Measurements from ENCODE around the gene PDIA6.

Gene PDIA6

GRCh38 chr2:10848541-10848940 is 36.0 kb upstream of the PDIA6 start:
- TF ChIP-seq CTCF (conservative IDR thresholded peaks at IDR 0.05; ENCODE audit: control insufficient read depth, insufficient read depth, low read depth, low read length): no peak
- no peak for DNase-seq (ENCODE audit: low read depth)
- H3K4me3 ChIP-seq (ENCODE audit: control insufficient read depth, low read depth, low read length): no peak overlapping the region

DNA sequence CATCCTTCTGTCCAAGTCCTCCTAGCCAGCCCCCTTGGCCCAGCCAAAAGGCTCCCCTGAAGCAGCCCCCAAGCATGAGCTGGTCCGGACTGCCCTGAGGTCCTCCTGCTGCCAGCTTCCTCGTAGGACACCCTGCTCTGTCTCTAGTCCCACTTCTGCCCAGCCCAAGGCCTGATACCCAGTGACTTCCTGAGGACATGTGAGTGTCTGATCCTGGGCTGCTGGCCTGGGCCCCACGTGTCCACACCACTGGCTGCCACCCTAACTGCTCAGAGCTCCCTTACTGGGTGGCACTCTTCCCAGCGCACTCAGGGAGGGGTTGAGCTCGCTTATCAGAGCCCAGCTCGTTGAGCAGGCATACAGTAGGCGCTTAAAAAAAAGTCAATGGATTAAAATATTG is 34.4 kb upstream of the PDIA6 start:
- no peak for TF ChIP-seq CTCF (conservative IDR thresholded peaks at IDR 0.05; ENCODE audit: control insufficient read depth, insufficient read depth, low read depth, low read length)
- H3K4me3 ChIP-seq (ENCODE audit: control insufficient read depth, low read depth, low read length): no peak overlapping the region
- no peak for DNase-seq (ENCODE audit: low read depth)

DNA sequence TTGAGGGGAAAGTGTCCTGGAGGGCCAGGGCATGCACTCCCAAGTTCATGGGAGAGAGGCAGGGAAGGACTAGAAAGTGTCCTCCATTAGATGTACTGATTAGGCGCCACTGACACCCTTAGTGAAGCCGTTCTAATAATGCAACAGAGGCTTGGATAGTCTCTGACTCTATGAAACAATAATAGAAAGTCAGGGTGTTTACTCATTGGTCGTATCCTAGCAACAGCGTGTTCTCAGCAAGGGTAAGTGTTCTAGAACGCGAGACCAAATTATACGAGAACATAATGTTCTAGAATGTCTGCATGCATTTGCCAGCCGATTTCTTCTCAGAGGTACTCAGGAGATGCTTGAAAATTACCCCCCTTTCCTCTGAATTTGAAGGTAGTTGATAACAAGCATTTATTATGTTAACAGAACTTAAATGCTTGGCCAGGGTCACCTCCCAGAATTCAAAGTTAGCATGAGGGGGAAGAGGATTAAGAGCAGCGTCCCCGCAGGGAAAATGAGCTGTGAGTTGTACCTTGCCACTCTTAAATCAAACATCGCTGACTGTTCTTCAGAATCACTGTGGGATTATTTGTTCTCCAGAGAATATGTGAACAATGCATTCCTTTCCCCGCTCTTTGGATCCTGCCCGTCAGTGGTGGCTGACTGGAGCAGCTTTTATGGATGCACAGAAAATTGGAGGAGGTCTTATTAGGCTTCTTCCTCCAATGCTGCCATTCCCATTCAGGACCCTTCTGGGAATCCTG is 33.7 kb upstream of the PDIA6 start:
- no peak overlapping the region for H3K4me3 ChIP-seq (ENCODE audit: control insufficient read depth, low read depth, low read length)
- no peak for TF ChIP-seq CTCF (conservative IDR thresholded peaks at IDR 0.05; ENCODE audit: control insufficient read depth, insufficient read depth, low read depth, low read length)
- no peak for DNase-seq (ENCODE audit: low read depth)

GRCh38 chr2:10845640-10846039 is 33.1 kb upstream of the PDIA6 start:
- H3K4me3 ChIP-seq (ENCODE audit: control insufficient read depth, low read depth, low read length): no peak overlapping the region
- no peak for DNase-seq (ENCODE audit: low read depth)
- TF ChIP-seq CTCF (conservative IDR thresholded peaks at IDR 0.05; ENCODE audit: control insufficient read depth, insufficient read depth, low read depth, low read length): no peak

- no peak for DNase-seq (ENCODE audit: low read depth)
- no peak overlapping the region for H3K4me3 ChIP-seq (ENCODE audit: control insufficient read depth, low read depth, low read length)
- no peak for TF ChIP-seq CTCF (conservative IDR thresholded peaks at IDR 0.05; ENCODE audit: control insufficient read depth, insufficient read depth, low read depth, low read length)
Observed at GRCh38 chr2:10844097-10844496, 31.5 kb upstream of the PDIA6 start.

DNA sequence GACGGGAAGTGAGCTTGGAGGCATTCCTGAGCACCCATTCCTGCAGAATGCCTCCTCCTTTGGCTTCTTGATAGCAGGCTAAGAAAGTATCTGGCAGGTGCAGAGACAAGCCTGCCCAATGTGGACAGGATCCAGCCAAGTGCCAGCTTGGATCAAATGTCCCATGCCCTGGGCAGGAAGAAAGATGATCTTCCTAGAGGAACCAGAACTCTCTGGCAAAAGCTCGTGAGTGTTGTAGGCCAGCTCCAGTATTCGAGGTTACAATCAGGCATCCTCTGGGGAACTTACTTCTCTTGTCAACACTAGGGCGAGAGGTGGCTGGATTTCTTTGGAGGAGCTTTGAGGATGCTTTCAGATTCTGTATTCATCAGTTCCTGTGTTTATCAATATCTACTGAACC is 29.9 kb upstream of the PDIA6 start:
- no peak overlapping the region for H3K4me3 ChIP-seq (ENCODE audit: control insufficient read depth, low read depth, low read length)
- no peak for DNase-seq (ENCODE audit: low read depth)
- TF ChIP-seq CTCF (conservative IDR thresholded peaks at IDR 0.05; ENCODE audit: control insufficient read depth, insufficient read depth, low read depth, low read length): no peak
